ENCODE results near the gene RBBP8NL.

RBBP8NL gene

DNA sequence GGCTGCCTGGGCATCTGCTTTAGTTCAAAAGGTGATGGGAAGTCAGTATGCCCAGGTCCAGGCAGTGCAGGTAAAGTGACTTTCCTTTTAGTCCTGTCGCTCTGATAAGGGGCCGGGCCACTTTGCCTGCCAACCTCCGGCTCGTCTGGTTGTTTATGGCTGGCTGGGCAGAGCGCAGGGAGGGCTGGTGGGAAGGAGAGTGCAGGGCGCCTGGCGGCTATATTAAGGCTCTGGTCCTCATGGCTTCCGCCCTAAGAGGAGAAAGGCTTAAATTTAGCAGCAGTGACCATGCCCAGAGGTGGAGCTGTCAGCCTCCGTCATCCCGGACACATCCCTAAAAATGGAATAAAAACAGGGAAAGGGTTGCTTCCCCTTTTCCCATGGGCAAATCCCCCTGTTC lies 33.8 kb upstream of the RBBP8NL start:
- DNase-seq, result no peak

DNA sequence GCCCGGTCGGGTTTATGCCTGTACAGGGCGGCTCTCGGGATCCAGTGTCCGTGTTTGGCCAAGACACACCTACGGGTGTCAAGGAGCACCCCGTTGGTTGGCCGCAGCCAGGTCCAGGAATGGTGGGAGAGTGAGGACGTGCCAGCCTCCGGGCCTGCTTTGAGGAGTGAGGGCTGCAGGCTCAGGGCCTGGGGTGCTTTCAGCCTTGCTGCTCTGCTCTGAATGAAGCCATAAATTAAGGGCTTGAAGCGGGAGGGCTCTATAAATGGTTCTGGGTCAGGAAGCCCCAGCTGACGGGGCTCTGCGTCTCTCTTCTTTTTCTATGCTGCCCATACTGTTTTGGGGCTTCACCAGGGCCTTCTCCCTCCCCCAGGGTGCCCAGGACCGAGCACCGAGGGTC lies 33.3 kb upstream of the RBBP8NL start:
- DNase-seq, result no peak

DNA sequence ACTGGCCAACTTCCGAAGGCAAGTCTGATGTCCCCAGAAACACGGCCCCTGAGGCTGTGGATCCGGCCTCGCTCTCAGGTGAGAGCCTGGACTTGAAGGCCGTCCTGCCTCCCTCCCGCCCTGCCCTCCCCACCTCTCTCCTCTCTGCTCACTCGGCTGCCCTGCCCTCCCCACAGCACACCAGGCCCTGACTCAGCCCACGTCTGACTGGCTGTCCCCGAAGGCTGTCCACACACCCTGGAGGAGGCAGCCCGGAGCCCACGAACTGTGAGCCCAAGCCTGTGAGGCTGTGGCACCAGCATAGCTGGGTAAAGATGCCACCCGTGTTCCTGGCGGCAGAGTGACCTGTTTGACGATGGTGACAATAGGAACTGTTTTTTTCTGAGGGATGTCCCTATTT lies 32.1 kb upstream of the RBBP8NL start:
- DNase-seq, result no peak

DNA sequence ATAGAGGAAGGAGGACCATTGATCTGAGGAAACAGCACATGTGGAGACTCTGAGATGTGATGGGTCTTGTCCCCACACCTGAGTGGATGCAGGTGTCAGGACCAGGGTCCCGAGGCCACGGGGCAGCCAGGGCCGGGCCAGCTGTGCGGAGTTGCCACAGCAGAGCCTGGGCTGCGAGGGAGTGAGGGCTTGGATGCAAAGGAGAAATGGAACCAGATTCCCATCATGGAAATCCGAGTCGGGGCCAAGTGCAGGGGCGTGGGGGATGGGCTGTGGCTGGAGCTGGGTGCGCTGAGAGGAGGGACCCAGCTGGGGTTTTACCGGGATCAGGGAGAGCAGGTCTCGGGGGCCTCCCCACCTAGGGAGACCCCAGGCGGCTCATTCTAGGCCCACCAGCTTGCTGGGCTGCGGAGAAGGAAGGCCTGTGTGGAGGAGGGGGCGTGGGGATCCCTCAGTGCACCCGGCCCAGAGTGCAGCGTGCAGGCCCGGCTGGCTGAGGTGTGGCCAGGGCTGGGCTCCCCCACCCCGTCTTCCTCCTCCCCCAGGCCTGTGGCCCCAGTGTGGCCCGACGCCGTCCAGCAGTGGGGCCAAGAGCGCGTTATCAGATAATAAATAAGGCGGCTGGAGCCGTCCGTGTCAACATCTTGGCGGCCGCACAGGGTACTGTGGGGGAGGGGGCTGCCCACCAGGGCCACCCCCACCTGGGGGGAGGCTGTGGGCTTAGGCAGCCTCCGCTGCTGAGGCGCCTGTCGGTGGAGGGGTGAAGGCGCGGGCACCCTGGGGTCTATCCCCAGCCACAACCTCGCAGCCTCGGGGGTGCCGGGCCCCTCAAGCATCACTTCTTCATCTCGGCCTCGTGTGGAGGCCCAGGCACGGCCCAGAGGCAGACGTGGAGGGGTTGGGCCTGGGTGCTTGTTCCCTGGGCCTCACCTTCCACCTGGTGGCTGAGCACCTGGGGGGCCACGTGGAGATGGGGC lies 31.2 kb upstream of the RBBP8NL start:
- no peak for DNase-seq

DNA sequence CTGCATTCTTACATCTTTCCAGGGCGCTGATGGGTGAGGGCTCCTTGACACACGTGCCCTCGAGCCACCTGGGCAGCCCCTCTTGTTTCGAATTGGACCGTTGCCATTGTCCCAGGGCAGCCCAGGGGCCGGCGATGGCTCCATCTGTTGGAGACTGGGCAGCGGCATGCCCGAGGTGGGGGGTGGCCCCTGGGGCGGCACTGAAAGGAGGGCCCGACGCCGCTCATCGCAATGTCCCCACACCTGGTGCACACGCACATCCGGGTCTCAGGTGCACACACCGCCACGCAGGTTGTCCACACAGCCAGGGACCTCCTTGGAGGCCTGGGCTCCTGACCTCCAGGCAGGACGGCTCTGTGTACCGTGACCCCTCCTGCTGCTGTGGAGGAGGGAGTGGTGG lies 30.5 kb upstream of the RBBP8NL start:
- DNase-seq, result no peak

DNA sequence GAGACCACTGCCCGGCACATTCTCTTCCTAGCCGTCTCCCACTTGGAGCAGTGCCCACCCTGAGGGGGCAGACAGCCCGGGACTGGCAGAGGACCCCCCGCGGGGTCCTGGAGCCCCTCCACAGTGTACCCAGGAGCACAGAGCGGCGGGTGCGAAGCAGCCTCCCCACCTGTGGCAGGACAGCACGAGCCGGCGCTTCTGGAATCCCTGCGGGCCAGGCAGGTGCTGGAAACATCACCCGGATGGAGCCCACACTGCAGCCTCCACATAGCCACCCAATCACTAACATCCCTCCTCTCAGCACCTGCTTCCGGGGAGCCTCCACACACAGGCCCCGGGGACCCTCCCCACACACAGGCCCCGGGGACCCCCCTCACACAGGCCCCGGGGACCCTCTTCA lies 29.8 kb upstream of the RBBP8NL start:
- no peak for DNase-seq

DNA sequence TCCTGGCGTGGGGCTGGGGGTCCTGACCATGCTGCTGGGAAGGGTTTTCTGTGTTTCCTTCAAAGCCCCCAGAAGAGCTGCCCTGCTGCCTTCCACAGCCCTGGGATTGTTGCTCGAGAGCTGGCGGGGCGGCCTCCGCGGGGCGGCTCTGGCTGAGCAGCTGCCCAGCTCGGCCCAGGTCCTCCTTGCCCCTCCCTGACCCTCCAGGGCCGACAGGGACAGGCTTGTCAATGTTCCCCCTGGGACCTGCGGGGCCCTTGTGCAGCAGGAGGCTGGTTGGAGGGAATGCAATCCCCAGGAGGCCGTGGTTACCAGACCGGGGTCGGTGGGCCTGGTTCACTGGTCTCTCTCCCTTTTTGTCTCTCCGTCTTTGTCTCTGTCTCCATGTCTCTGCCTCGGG lies 28.6 kb upstream of the RBBP8NL start:
- no peak for DNase-seq

DNA sequence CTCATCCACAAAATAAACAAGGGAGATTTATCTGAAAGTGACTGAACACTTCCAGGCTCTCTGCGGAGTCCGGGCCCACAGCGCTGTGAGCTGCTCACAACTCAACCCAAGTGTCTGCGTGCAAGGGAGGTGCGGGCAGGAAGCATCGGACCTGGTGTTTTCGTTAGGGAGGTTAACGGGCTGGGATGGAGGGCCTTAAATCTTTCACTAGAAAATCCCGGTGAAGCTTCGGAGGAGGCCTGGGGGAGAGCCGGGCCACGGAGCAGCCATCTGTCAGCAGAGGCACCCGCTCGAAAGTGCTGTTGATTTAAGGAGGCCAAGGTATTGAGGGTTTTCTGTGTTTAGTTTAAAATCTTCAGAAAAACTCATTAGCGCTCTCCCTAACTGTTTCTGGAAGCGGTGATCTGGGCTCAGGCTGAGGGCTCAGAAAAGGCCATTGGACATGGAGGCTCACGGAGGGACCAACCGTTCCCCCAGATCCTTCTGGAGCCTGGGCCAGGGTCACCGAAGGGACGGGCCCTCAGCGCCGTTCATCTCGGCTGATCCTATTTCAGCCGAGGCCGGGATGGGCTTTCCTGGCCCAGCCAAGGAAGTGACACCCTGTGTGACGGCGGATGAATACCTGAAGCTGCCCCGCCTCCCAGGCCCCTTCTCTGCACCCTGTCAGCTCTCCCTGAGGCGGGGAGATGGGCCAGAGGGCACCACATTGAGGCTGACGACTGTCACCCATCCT lies 27.7 kb upstream of the RBBP8NL start:
- DNase-seq, result no peak

DNA sequence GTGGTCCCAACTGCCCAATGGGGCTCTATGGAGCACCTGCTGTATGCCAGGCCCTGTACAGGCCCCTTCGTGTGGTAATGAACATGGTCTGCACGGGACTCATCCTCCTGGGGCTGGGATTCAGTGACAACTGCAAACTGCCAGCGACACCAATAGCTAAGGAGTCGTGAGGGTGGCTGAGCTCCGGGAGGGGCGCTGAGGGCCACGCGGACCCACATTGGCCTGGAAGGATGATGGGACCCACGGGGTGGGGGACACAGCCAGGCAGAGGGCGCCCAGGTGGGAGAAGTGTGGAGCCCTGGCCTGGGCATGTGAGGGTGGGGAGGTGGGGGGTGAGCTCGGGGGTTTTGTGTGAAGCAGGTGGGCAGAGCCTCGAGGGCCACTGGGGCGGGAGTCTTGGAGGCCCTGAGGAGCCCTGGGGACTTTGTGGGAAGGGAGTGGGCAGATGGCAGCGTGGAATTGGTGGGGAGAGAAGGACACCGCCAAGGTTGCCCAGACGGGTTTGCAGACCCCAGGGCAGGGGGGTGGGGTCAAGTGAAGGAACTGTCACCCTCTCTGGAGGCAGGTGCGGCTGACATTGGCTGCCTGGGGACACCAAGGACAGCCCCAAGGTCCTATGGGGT lies 26.0 kb upstream of the RBBP8NL start:
- no peak for DNase-seq

DNA sequence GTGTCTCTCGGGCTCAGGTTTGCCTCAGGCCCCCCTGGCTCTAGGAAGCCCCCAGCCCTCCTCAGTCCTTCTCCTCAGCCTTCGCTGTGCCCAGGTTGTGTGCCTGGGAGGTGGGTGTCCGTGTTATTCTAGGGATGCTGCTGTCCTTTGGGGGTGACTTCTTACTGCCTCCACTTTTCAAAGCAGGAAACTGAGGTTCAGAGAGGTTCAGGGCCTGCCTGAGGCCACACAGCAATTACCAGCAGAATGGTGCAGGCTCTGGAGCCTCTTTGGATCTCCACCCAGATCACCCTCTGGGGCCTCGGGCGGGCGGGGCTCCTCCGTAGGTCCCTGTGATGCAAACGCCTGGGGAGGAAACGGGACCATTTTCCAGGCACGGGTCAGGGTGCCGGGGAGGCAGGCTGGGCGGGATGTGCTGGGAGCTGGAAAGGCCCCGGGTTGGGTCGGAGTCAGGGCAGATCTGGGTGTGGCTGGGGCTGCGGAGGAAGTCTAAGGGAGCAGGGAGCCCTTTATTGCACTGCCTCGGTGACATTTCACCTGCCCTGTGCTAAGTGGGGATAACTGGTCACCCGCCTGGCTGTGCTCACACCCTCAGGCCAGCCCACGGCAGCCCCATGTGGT lies 25.2 kb upstream of the RBBP8NL start:
- DNase-seq, result no peak

DNA sequence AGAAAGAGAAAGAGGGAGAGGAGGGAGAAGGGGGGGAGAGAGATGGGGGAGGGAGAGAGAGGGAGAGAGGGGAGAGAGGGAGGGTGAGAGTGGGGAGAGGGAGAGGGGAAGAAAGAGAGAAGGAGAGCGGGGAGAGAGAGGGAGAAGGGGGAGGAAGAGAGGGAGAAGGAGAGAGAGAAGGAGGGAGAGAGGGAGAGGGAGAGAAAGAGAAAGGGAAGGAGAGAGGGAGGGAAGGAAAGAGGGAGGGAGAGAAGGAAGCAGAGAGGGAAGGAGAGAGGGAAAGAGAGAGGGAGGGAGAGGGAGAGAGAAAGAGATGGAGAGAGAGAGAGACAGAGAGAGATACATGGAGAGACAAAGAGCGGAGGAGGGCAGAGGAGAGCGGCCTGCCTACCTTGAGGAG lies 24.6 kb upstream of the RBBP8NL start:
- no peak for DNase-seq

DNA sequence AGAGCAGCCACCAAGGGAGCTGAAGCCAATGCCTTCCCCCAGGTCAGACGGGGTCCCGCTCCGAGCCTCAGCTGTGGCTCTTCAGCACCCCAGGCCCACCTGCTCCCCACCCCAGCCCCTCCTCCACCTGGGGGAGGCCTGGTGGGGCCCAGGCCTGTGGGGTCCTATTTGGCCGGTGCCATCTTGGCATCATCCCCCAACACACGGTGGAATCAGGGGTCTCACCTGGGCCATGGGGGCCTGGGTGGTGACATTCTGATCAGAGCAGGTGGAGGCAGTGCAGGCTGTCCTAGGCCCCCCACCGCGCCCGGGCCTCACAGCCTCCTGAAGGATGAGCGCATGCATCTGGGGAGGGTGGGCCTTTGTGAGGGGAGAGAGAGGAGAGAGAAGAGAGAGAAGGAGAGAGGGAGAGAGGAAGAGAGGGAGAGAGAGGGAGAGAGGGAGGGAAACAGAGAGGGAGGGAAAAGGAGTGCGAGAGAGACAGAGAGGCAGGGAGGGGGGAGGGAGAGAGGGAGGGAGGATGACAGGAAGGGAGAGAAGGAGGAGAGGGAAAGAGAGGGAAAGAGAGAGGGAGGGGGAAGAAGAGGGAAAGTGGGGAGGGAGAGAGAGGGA lies 23.9 kb upstream of the RBBP8NL start:
- DNase-seq, result no peak

DNA sequence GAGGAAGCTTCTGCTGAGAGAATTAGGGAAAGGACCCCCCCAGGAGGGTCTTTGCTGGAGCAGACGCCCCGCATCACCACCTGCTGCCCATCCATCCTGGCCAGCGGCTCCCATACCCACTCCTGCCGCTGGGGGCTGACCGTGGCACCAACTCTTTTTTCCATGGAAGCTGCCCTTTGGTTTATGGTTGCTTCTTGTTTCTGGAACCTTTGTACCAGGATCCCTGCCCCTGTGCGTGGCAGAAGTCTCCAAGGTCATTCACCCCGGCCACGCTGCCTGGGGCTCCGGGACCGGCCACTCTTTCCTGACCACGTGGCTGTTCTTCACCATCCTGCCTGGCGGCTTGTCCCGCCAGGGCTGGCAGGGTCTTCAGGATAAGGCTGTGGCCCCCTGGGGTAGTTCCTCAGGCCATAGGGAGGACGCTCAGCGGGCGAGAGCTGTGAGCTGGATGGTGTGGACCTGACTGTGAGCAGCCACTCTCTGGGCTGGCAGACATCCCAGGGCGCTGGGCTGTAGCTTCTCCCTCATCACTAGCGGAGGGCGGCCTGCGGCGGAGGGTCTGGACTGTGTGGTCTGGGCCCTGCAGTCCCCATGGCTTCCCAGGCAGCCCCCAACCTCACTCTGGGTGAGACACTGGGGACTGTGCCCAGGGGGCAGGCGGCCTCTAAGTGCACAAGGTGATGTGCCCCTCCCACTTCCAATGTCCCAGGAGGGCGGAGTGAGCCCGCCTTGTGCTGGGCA lies 22.8 kb upstream of the RBBP8NL start:
- no peak for DNase-seq

DNA sequence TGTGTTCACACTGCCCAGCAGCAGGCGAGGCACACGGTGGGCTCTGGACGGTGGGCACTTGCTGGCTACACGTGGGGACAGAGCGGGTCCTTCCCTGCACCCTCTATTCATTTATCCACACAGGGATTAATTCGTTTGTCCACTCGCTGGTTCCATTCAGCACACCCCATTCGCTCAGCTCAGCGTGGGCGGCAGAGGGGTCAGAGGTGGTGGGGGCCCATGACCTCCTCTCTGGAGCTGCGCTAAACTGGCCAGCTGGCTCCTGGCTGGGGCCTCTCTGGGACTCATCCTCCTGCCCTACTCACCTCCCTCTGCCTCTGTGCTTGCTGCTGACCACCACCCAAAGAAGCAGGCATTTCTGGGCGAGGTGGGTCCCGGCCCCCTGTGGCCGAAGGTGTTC lies 21.4 kb upstream of the RBBP8NL start:
- DNase-seq, result no peak

DNA sequence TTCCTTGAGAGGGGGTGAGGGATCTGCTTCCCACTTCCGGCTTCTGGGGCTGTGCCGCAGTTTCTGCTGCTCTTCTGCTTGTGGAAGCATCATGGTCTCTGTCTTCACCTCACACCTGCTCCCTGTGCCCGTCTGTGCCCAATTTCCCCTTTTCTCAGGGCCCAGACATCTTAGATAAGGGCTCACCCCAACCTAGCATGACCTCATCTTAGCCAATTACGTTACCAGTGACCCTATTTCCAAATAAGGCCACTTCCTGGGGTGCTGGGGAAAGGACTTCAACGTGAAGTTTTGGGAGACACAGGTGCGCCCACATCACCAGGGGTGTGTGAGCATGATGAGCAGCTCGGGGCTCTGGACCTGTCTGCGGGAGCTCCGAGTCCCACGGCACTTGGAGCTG lies 20.7 kb upstream of the RBBP8NL start:
- no peak for DNase-seq

DNA sequence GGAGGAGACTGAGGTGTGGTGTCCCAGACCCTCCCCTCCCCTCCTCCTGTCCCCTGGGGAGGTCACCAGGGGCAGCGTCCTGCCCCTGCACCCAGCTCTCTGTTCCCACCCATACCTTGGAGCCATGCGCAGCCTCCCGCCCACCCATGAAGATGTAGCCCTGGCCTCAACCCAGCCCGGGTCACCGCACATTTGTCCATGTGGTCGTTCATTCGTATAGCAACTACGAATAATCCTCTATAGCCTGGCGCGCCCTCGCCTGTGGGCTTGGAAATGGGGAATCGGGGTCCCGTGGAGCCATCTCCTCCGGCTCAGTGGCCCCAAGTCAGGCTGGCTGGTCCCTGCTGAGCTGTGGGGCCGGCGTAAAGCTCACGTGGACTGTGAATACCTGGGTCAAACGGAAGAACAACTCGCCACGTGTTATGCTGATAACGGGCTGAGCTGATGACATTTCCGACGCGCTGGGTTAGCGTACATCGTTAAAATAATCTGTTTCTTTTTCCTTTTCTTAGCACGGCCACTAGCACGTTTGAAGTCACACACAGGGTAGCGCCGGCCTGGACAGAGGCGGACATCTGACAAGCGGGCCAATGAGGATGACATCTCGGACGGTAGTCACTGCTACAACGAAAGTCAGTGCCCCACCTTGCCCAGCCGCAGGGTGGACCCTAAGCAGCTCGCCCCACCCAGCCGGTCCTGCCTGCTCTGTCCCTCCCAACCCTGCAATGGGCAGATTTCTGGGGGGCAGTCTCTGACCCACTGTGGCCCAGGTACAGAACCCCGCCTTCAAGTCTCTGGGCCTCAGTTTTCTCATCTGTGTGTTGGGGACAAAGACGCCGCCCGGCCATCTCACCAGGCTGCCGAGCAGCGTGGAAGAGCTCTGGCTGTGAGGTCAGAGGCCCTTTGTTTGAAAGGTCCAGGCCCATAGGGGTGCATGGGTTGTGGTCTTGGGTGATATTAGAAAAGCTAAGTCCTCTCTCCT lies 19.8 kb upstream of the RBBP8NL start:
- no peak for DNase-seq

DNA sequence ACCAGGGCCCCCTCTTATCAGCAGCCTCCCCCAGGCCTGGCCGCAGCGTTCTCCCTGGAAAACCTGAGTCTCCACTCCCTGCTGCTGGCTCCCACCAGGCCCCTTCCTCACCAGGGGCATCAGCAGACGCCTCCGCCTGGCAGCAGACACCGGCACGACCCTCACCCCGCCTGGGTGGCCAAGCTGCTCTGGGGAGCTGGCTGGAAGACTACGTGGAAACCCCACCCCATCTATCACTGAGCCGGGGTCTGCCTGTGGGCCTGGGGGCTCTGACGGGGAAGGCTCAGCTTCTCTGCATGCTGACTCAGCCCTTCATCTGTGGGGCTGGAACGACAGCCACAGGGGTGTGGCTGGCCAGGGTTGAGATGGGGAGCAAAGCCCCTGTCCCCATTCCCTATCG lies 19.1 kb upstream of the RBBP8NL start:
- DNase-seq, result no peak

DNA sequence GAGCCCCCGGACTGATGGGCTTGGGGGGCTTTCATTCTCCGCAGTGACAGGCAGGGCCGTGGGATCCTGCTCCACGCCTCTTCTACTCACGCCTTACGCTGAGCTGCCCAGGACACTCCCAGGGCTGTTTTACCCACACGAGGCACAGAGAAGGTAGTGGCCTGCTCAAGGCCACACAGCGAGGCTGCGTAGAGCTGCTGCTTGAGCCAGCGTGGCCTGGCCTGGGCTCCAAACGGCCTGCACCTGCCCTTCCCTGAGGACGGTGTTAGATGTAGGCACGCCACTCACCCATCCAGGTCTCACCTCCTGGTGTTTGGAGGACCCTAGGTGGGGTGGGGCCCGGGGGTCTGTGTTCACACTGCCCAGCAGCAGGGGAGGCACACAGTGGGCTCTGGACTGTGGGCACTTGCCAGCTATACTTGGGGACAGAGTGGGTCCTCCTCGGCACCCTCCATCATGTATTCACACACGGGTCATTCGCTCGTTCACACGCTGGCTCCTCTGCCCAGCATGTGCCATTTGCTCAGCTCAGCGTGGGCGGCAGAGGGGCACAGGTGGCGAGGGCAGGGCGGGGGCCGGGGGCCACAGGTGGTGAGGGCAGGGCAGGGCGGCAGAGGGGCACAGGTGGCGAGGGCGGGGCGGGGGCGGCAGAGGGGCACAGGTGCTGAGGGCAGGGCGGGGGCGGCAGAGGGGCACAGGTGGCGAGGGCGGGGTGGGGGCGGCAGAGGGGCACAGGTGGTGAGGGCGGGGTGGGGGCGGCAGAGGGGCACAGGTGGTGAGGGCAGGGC lies 18.4 kb upstream of the RBBP8NL start:
- no peak for DNase-seq

DNA sequence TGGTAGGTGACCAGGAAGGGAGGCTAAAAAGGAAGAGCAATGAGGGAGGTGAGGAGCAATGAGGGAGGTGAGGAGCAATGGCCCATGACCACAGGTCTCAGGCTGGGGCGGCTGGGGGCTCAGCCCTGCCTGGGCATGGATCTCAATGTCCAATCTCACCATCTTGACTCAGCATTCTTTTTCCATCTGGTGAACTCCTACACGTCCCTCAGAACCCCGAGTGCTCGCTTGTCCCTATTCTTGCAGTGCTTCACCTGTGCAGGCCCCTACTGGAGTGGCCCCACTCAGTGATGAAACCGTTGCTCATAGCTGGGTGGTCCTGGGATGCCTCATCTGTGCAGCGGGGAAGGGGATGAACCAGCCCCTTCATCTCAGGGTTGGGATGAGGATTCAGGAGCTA lies 16.9 kb upstream of the RBBP8NL start:
- DNase-seq, result no peak

DNA sequence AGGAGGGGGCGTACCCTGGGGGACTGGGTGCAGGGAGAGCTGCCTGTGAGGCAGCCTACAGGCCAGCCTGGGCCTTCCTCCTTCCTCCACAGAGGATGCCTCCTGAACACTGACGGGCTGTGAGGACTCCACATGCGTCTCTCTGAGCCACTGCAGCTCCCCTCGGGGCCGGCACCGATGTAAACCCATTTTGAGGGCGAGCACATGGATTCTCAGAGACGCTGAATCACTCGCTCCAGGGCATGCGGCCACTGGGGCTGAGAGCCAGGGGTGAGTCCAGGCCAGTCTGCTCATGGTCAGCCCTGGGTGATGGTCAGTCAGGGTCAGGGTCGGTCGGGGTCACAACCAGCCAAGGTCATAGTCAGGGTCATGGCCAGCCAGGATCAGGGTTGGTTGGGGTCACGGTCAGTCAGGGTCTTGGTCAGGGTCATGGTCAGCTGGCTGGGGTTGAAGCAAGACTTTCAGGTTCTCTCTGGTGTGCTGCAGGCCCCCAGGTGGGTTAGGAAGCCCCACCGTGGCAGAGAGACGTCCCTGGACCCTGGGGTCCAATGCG lies 14.7 kb upstream of the RBBP8NL start:
- DNase-seq, result no peak
